HCT116 (cell line): ENCODE results near the gene MINK1. TPM values are rescaled to one million over a fixed set of nuclear protein-coding genes. Genes with fewer than 3 reads are reported as not detected.

Source experiments
- ATAC-seq: fragments of 200-7000 bp; cut with Tn5 transposase; 2 replicates; pipeline ENCODE4 v1.9.1; 2020; ENCODE audit warnings: mild to moderate bottlenecking, moderate library complexity
- BruUV-seq: library from RNA; stranded (reverse); fragments of 400-500 nt; replicated peaks from 2 replicates; lab custom pipeline; 2021; lab: Mats Ljungman, UMichigan
- CTCF ChIA-PET: fragments of 300-600 bp; sonication (Branson Sonifier 250); formaldehyde crosslinking; loops from one replicate; lab custom pipeline; 2021; ENCODE audit warnings: antibody characterized with exemption; lab: Charles Lee
- POLR2A ChIA-PET: fragments of 300-600, 350-600 bp; sonication (Branson Sonifier 250); formaldehyde crosslinking; loops from one replicate; lab custom pipeline; 2021; ENCODE audit warnings: antibody characterized with exemption; lab: Charles Lee
- RAD21 ChIA-PET, 2 experiments: fragments of 300-600 bp; sonication (Branson Sonifier 250); formaldehyde crosslinking; loops; one replicate each; lab custom pipeline; 2023; ENCODE audit warnings: low total read pairs in 2 of 2; ENCODE audit not compliant: uncharacterized antibody in 2 of 2, unreplicated experiment in 2 of 2, low non-redundant PET in 1 of 2; lab: Charles Lee
- DNase-seq: peaks from one replicate; pipeline ENCODE4 v3.0.0-alpha.2; 2010; ENCODE audit warnings: low read depth, low spot score
- H2AFZ ChIP-seq: fragments of 200-600 bp; shearing (Covaris generic), sonication (generic); 2 replicates; pipeline ENCODE4 v1.6.1; 2017; ENCODE audit warnings: low read depth, mixed run types, mixed read lengths, antibody characterized with exemption, low read length; ENCODE audit not compliant: poor library complexity, severe bottlenecking
- H3K27ac ChIP-seq: 2 replicates; pipeline ENCODE4 v1.5.1; 2012; ENCODE audit warnings: low read depth, low read length
- H3K27me3 ChIP-seq: fragments of 200-600 bp; sonication (generic); 2 replicates; pipeline ENCODE4 v1.6.1; 2016; ENCODE audit warnings: mixed run types, low read length, mixed read lengths; ENCODE audit not compliant: insufficient read depth
- H3K36me3 ChIP-seq, 2 experiments: fragments of 200-500 bp in 1 of 2; fragments of 200-600 bp in 1 of 2; sonication (Bioruptor generic) in 1 of 2; sonication (generic) in 1 of 2; 2 replicates each; pipeline versions ENCODE4 v1.5.1 to v1.6.1; 2014 to 2016; ENCODE audit warnings: low read length in 2 of 2, inconsistent platforms in 1 of 2, mixed read lengths in 1 of 2, mixed run types in 1 of 2; ENCODE audit not compliant: insufficient read depth in 2 of 2, control insufficient read depth in 1 of 2
- H3K4me1 ChIP-seq, 2 experiments: fragments of 200-600 bp in 1 of 2; sonication (generic) in 1 of 2; 2 replicates each; pipeline versions ENCODE4 v1.5.1 to v1.6.1; 2012 to 2017; ENCODE audit warnings: low read length in 2 of 2, inconsistent platforms in 1 of 2, mild to moderate bottlenecking in 1 of 2, mixed read lengths in 1 of 2, mixed run types in 1 of 2, moderate library complexity in 1 of 2; ENCODE audit not compliant: insufficient read depth in 2 of 2, control insufficient read depth in 1 of 2
- H3K4me2 ChIP-seq: fragments of 200-600 bp; sonication (generic); 2 replicates; pipeline ENCODE4 v1.6.1; 2017; ENCODE audit warnings: mixed run types, low read length, mixed read lengths
- H3K4me3 ChIP-seq, 2 experiments: fragments of 200-600 bp in 1 of 2; sonication (generic) in 1 of 2; replicated peaks in 1 of 2; 2 replicates each; pipeline ENCODE4 v1.5.1; 2011 to 2016; ENCODE audit warnings: low read length in 2 of 2, control low read depth in 1 of 2, low read depth in 1 of 2, mild to moderate bottlenecking in 1 of 2, mixed read lengths in 1 of 2, mixed run types in 1 of 2
- H3K79me2 ChIP-seq: fragments of 200-600 bp; sonication (generic); 2 replicates; pipeline ENCODE4 v1.6.1; 2017; ENCODE audit warnings: mild to moderate bottlenecking, mixed run types, low read length, moderate library complexity, mixed read lengths; ENCODE audit not compliant: insufficient read depth
- H3K9ac ChIP-seq: fragments of 200-600 bp; sonication (generic); 2 replicates; pipeline ENCODE4 v1.6.1; 2016; ENCODE audit warnings: low read length, mixed read lengths
- H3K9me2 ChIP-seq: fragments of 200-600 bp; sonication (generic), shearing (Covaris generic); 2 replicates; pipeline ENCODE4 v1.6.1; 2017; ENCODE audit warnings: mixed run types, mild to moderate bottlenecking, moderate library complexity; ENCODE audit not compliant: insufficient read depth
- H3K9me3 ChIP-seq, 2 experiments: fragments of 200-500 bp in 1 of 2; fragments of 200-600 bp in 1 of 2; sonication (Bioruptor generic) in 1 of 2; sonication (generic) in 1 of 2; 2 replicates each; pipeline ENCODE4 v1.6.1; 2014 to 2017; ENCODE audit warnings: low read length in 2 of 2, mixed read lengths in 2 of 2, inconsistent platforms in 1 of 2, low read depth in 1 of 2, mild to moderate bottlenecking in 1 of 2, mixed run types in 1 of 2, moderate library complexity in 1 of 2; ENCODE audit not compliant: control insufficient read depth in 1 of 2, insufficient read depth in 1 of 2
- H4K20me1 ChIP-seq: fragments of 200-600 bp; sonication (generic), shearing (Covaris generic); 2 replicates; pipeline ENCODE4 v1.6.1; 2017; ENCODE audit warnings: mixed run types, mild to moderate bottlenecking, moderate library complexity; ENCODE audit not compliant: insufficient read depth
- ATF3 ChIP-seq: IDR thresholded peaks from 2 replicates; pipeline ENCODE4 v1.6.1; 2012
- CBX3 ChIP-seq: IDR thresholded peaks from 2 replicates; pipeline ENCODE4 v1.6.1; 2012; ENCODE audit warnings: low read depth
- ELF1 ChIP-seq: IDR thresholded peaks from 2 replicates; pipeline ENCODE4 v1.6.1; 2012; ENCODE audit warnings: low read depth, borderline replicate concordance
- EZH2 ChIP-seq: fragments of 200-600 bp; sonication (generic); IDR thresholded peaks from 2 replicates; pipeline ENCODE4 v1.6.1; 2017; ENCODE audit warnings: antibody characterized with exemption, mixed run types
- EZH2phosphoT487 ChIP-seq: fragments of 200-600 bp; IDR thresholded peaks from 2 replicates; pipeline ENCODE4 v1.6.1; 2018; ENCODE audit warnings: antibody characterized with exemption, borderline replicate concordance
- FOSL1 ChIP-seq: IDR thresholded peaks from 2 replicates; pipeline ENCODE4 v1.6.1; 2012; ENCODE audit warnings: low read depth
- JUND ChIP-seq: IDR thresholded peaks from 2 replicates; pipeline ENCODE4 v1.6.1; 2012
- MAX ChIP-seq: IDR thresholded peaks from 2 replicates; pipeline ENCODE4 v1.6.1; 2012
- SIN3A ChIP-seq: IDR thresholded peaks from 2 replicates; pipeline ENCODE4 v1.6.1; 2012; ENCODE audit warnings: low read depth
- SP1 ChIP-seq: IDR thresholded peaks from 2 replicates; pipeline ENCODE4 v1.6.1; 2012; ENCODE audit warnings: low read depth
- SRF ChIP-seq: IDR thresholded peaks from 2 replicates; pipeline ENCODE4 v1.6.1; 2012; ENCODE audit warnings: low read depth
- YY1 ChIP-seq: IDR thresholded peaks from 2 replicates; pipeline ENCODE4 v1.6.1; 2011; ENCODE audit warnings: low read length, low read depth, moderate library complexity, mild to moderate bottlenecking; ENCODE audit not compliant: insufficient replicate concordance; ENCODE audit errors: extremely low read depth
- ZBTB33 ChIP-seq: IDR thresholded peaks from 2 replicates; pipeline ENCODE4 v1.6.1; 2011; ENCODE audit warnings: mild to moderate bottlenecking, low read length, moderate library complexity; ENCODE audit not compliant: insufficient replicate concordance; ENCODE audit errors: extremely low read depth
- intact Hi-C: fragments of 100-400 bp; cut with micrococcal nuclease; formaldehyde crosslinking; loops from 2 replicates; pipeline ENCODE4 v1.10.0; 2022
- total RNA-seq: library from RNA; stranded (reverse); gene quantifications from one replicate; pipeline ENCODE4 v1.2.1, GENCODE V29; 2021; ENCODE audit not compliant: unreplicated experiment

Gene MINK1
- total RNA-seq, 1 experiment from 2014 or later, result 85.2 TPM

DNA sequence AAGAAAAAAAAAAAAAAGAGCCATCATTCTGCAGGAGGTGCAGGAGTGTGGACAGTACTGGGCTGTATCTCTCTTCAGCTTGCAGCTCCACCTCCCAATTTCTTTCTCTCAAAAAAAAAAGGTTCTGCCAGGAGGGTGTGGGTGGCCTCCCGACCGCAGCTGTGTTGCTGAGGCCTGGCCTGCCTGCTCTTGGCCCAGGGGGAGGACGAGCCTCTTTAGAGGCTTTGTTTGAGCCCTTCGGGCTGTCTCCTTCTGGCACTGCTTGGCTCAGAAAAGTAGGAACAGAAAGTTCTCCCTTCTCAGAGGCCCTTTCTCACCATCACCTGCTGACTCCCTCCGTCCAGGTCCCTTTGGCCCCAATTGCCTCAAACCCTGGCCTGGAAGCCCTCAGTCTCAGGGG, 43.9 kb downstream of the MINK1 start:
- intact Hi-C loops, result no loop called here
- ChIA-PET CTCF (no interaction called here), POLR2A (no interaction called here)
- Histone ChIP-seq H3K4me3 (no peak overlapping the region), H3K4me2 (no peak overlapping the region), H4K20me1 (no peaks in the 10 kb centered on the region)
- TF ChIP-seq SIN3A, result no peak
- TF ChIP-seq EZH2phosphoT487, result no peak
- no peak for TF ChIP-seq ATF3
- TF ChIP-seq SRF, result no peak
- TF ChIP-seq CBX3, result no peak
- no peak for TF ChIP-seq MAX
- TF ChIP-seq SP1, result no peak
- TF ChIP-seq, all 23 proteins: peak for 0
- H3K27ac ChIP-seq, result no peak overlapping the region
- no peak overlapping the region for H3K9ac ChIP-seq
- peaks cover 0 to 4% of the 10 kb centered on the region in 2 experiments; a peak in 1 of 4 replicates for H3K36me3 ChIP-seq
- no peaks in the 10 kb centered on the region for H3K27me3 ChIP-seq
- no peak overlapping the region for H2AFZ ChIP-seq
- no peak for ATAC-seq
- no peak for DNase-seq
- RAD21 ChIA-PET, result interaction anchor here in 1 of 2 experiments (1.1 kb wide), 1 partner anchor 90 kb away, joined by 3 read pairs; no protein-coding TSS in a partner anchor
- H3K9me3 ChIP-seq, result no peaks in the 10 kb centered on the region
- no TSS peak for BruUV-seq
- H3K4me1 ChIP-seq, result no peaks in the 10 kb centered on the region
- H3K79me2 ChIP-seq, result peaks cover 10% of the 10 kb centered on the region
- H3K9me2 ChIP-seq, result no peaks in the 10 kb centered on the region

- 0 out of 2 replicates have a peak, but pooled peaks cover 3% of the 10 kb centered on the region for H3K79me2 ChIP-seq
- H3K4me1 ChIP-seq, result no peaks in the 10 kb centered on the region
- ATAC-seq, result no peak
- no TSS peak for BruUV-seq
- no peaks in the 10 kb centered on the region for H3K9me2 ChIP-seq
- H2AFZ ChIP-seq, result no peak overlapping the region
- ChIA-PET POLR2A (no interaction called here), RAD21 (no interaction called here), CTCF (interaction anchor here (1.5 kb wide), 1 partner anchor 169 kb away, joined by 4 read pairs; the partner anchor contains the start of gene ARRB2)
- no peak overlapping the region for H3K4me3 ChIP-seq
- no peaks in the 10 kb centered on the region for H3K27me3 ChIP-seq
- no peaks in the 10 kb centered on the region for H3K9me3 ChIP-seq
- DNase-seq, result no peak
- no peaks in the 10 kb centered on the region for H4K20me1 ChIP-seq
- no peak overlapping the region for H3K27ac ChIP-seq
- no peak overlapping the region for H3K9ac ChIP-seq
- peaks cover 3 to 9% of the 10 kb centered on the region in 2 experiments; a peak in 3 of 4 replicates for H3K36me3 ChIP-seq
- no peak overlapping the region for H3K4me2 ChIP-seq
- intact Hi-C loops, result no loop called here
- TF ChIP-seq FOSL1 (no peak), MAX (no peak), JUND (no peak), EZH2phosphoT487 (no peak), ZBTB33 (no peak), SP1 (no peak), YY1 (no peak), ATF3 (no peak), CBX3 (no peak), ELF1 (no peak), EZH2 (no peak)
These were observed 46.5 kb downstream of the MINK1 start for GRCh38 chr17:4879601-4880000.
